Measurements from ENCODE around the gene CAMK2B.

Gene CAMK2B

GRCh38 chr7:44191171-44191570 lies 134.2 kb downstream of the CAMK2B start:
- H3K27me3 ChIP-seq (ENCODE audit: insufficient read depth, low read length, poor library complexity), result no peaks in the 10 kb centered on the region
- H2AFZ ChIP-seq (ENCODE audit: low read depth, low read length), result no peak overlapping the region
- TF ChIP-seq EZH2 (IDR thresholded peaks at IDR 0.05; ENCODE audit: borderline replicate concordance, low read depth, low read length, severe bottlenecking), result no peak
- TF ChIP-seq CTCF (IDR thresholded peaks at IDR 0.05; ENCODE audit: borderline replicate concordance, extremely low read depth, low read length, poor library complexity, severe bottlenecking), result no peak
- no peak overlapping the region for H3K4me2 ChIP-seq (ENCODE audit: insufficient read depth, low read length)
- H3K27ac ChIP-seq (ENCODE audit: low read length), result no peak overlapping the region
- H3K4me3 ChIP-seq (ENCODE audit: low read depth in 1 of 2, low read length in 2 of 2), result no peak overlapping the region
- H3K9me3 ChIP-seq (ENCODE audit: insufficient read depth, low read length, severe bottlenecking), result no peaks in the 10 kb centered on the region
- no peaks in the 10 kb centered on the region for H3K79me2 ChIP-seq (ENCODE audit: insufficient read depth, low read length)
- no peaks in the 10 kb centered on the region; the same call in 1 of the 2 replicates for H4K20me1 ChIP-seq (ENCODE audit: insufficient read depth, low read length)
- no peak overlapping the region for H3K9ac ChIP-seq (ENCODE audit: low read depth, low read length)
- DNase-seq (no peak), ATAC-seq (ENCODE audit: insufficient read depth, low read depth) (no peak)
- no peaks in the 10 kb centered on the region for H3K36me3 ChIP-seq (ENCODE audit: insufficient read depth, low read length)
- peaks cover 6% of the 10 kb centered on the region for H3K4me1 ChIP-seq (ENCODE audit: insufficient read depth, low read length)

- no peak overlapping the region for H3K9ac ChIP-seq (ENCODE audit: low read depth, low read length)
- H4K20me1 ChIP-seq (ENCODE audit: insufficient read depth, low read length), result no peaks in the 10 kb centered on the region; the same call in 1 of the 2 replicates
- TF ChIP-seq EZH2 (IDR thresholded peaks at IDR 0.05; ENCODE audit: borderline replicate concordance, low read depth, low read length, severe bottlenecking), result no peak
- TF ChIP-seq CTCF (IDR thresholded peaks at IDR 0.05; ENCODE audit: borderline replicate concordance, extremely low read depth, low read length, poor library complexity, severe bottlenecking), result no peak
- H3K27me3 ChIP-seq (ENCODE audit: insufficient read depth, low read length, poor library complexity), result no peaks in the 10 kb centered on the region
- H3K4me1 ChIP-seq (ENCODE audit: insufficient read depth, low read length), result no peaks in the 10 kb centered on the region
- no peaks in the 10 kb centered on the region for H3K9me3 ChIP-seq (ENCODE audit: insufficient read depth, low read length, severe bottlenecking)
- no peak for DNase-seq
- H3K4me3 ChIP-seq (ENCODE audit: low read depth in 1 of 2, low read length in 2 of 2), result no peak overlapping the region
- H2AFZ ChIP-seq (ENCODE audit: low read depth, low read length), result no peak overlapping the region
- no peaks in the 10 kb centered on the region for H3K79me2 ChIP-seq (ENCODE audit: insufficient read depth, low read length)
- no peaks in the 10 kb centered on the region for H3K36me3 ChIP-seq (ENCODE audit: insufficient read depth, low read length)
- no peak overlapping the region for H3K27ac ChIP-seq (ENCODE audit: low read length)
- ATAC-seq (ENCODE audit: insufficient read depth, low read depth), result no peak
- no peak overlapping the region for H3K4me2 ChIP-seq (ENCODE audit: insufficient read depth, low read length)
Measured at GRCh38 chr7:44189993-44190872, 135.2 kb downstream of the CAMK2B start.

GRCh38 chr7:44189286-44189992 lies 136.0 kb downstream of the CAMK2B start, which contains the start of gene GCK:
Gene GCK (minus strand): TSS chr7:44189439. CDS start chr7:44188953, 486 bp downstream.
- no peaks in the 10 kb centered on the region for H3K27me3 ChIP-seq (ENCODE audit: insufficient read depth, low read length, poor library complexity)
- DNase-seq (no peak), ATAC-seq (ENCODE audit: insufficient read depth, low read depth) (no peak)
- H3K4me3 ChIP-seq (ENCODE audit: low read depth in 1 of 2, low read length in 2 of 2), result no peak within 1 kb of the TSS
- no peaks in the 10 kb centered on the region for H3K9me3 ChIP-seq (ENCODE audit: insufficient read depth, low read length, severe bottlenecking)
- no peaks in the 10 kb centered on the region for H3K36me3 ChIP-seq (ENCODE audit: insufficient read depth, low read length)
- H3K4me1 ChIP-seq (ENCODE audit: insufficient read depth, low read length), result no peaks in the 10 kb centered on the region
- H2AFZ ChIP-seq (ENCODE audit: low read depth, low read length), result no peak within 1 kb of the TSS
- no peak within 1 kb of the TSS for H3K9ac ChIP-seq (ENCODE audit: low read depth, low read length)
- H4K20me1 ChIP-seq (ENCODE audit: insufficient read depth, low read length), result no peaks in the 10 kb centered on the region; the same call in 1 of the 2 replicates
- TF ChIP-seq CTCF (IDR thresholded peaks at IDR 0.05; ENCODE audit: borderline replicate concordance, extremely low read depth, low read length, poor library complexity, severe bottlenecking), result no peak
- TF ChIP-seq EZH2 (IDR thresholded peaks at IDR 0.05; ENCODE audit: borderline replicate concordance, low read depth, low read length, severe bottlenecking), result no peak
- H3K27ac ChIP-seq (ENCODE audit: low read length), result no peak within 1 kb of the TSS
- no peak within 1 kb of the TSS for H3K4me2 ChIP-seq (ENCODE audit: insufficient read depth, low read length)
- no peaks in the 10 kb centered on the region for H3K79me2 ChIP-seq (ENCODE audit: insufficient read depth, low read length)
